Dermis microvascular lymphatic vessel endothelial cell (primary cell): Measurements from ENCODE around the gene GDF2. TPM values are rescaled to one million over a fixed set of nuclear protein-coding genes. Genes with fewer than 3 reads are reported as not detected.
A peak's percentile ranks its signal among the peaks of the same experiment; 100 is the strongest.

ENCODE experiments used
- DNase-seq, 2 donors: peaks; one replicate each; pipeline versions ENCODE4 v3.0.0 to v3.0.0-alpha.2; 2010; ENCODE audit warnings: low read depth in 2 of 2
- total RNA-seq: library from RNA; depleted of rRNA; stranded (reverse); fragments of >200 nt; gene quantifications from 2 replicates; pipeline ENCODE4 v1.2.1, GENCODE V29; 2014

The GDF2 gene
- total RNA-seq, 1 donor from 2014 or later = not detected

- DNase-seq = no peak
These were observed 29.9 kb downstream of the GDF2 start for GRCh38 chr10:47351899-47352815.

- DNase-seq = no peak
These were observed 31.1 kb downstream of the GDF2 start for GRCh38 chr10:47353351-47353750.

- DNase-seq = no peak
These were observed 31.9 kb downstream of the GDF2 start for GRCh38 chr10:47354165-47354564.

- DNase-seq = no peak
These were observed 32.6 kb downstream of the GDF2 start for GRCh38 chr10:47354900-47355299.

GRCh38 chr10:47356708-47357107 is 34.5 kb downstream of the GDF2 start:
- no peak for DNase-seq

GRCh38 chr10:47357131-47357582 is 34.9 kb downstream of the GDF2 start:
- DNase-seq = no peak

GRCh38 chr10:47357911-47358310 is 35.7 kb downstream of the GDF2 start:
- no peak for DNase-seq

- DNase-seq = no peak
These were observed 36.2 kb downstream of the GDF2 start for GRCh38 chr10:47358457-47358856.

GRCh38 chr10:47359101-47359500 is 36.8 kb downstream of the GDF2 start:
- no peak for DNase-seq

- DNase-seq = no peak
These were observed 37.6 kb downstream of the GDF2 start for GRCh38 chr10:47359626-47360418.

- no peak for DNase-seq
These were observed 38.3 kb downstream of the GDF2 start for GRCh38 chr10:47360419-47361040.

GRCh38 chr10:47361293-47361692 is 39.0 kb downstream of the GDF2 start:
- peak in 1 of 2 donors; percentile 51 for DNase-seq

- DNase-seq = no peak
These were observed 39.9 kb downstream of the GDF2 start for GRCh38 chr10:47362199-47362598.

- DNase-seq = no peak
These were observed 41.5 kb downstream of the GDF2 start for GRCh38 chr10:47363781-47364180.

GRCh38 chr10:47364366-47364765 is 42.1 kb downstream of the GDF2 start:
- DNase-seq = no peak

GRCh38 chr10:47364911-47365310 is 42.7 kb downstream of the GDF2 start:
- no peak for DNase-seq

- no peak for DNase-seq
These were observed 43.4 kb downstream of the GDF2 start for GRCh38 chr10:47365431-47366180.

- DNase-seq = no peak
These were observed 44.0 kb downstream of the GDF2 start for GRCh38 chr10:47366181-47366631.

GRCh38 chr10:47366731-47367460 is 44.6 kb downstream of the GDF2 start:
- no peak for DNase-seq

- no peak for DNase-seq
These were observed 45.4 kb downstream of the GDF2 start for GRCh38 chr10:47367646-47368045.
